Astrocyte of the spinal cord (primary cell): ENCODE results near the gene AARS2.
"Not testable (repeated sequence)": the region's sequence is repeated elsewhere in the genome, so short reads cannot be mapped to it uniquely, and the experiment has no call there.

Experiments used
- DNase-seq: peaks from one replicate; pipeline ENCODE4 v3.0.0; 2011; ENCODE audit warnings: low read depth, low spot score
- H3K4me3 ChIP-seq: 2 replicates; pipeline ENCODE4 v1.5.1; 2011; ENCODE audit warnings: low read depth, mild to moderate bottlenecking, low read length, moderate library complexity
- in situ Hi-C: cut with HindIII; loops from 2 replicates; pipeline ENCODE4 v1.10.0; 2017; ENCODE audit warnings: low sequenced_read_pairs
- TF ChIP-seq, protein P1 (sequence below): IDR thresholded peaks from 2 replicates; pipeline ENCODE4 v1.5.1; 2012; ENCODE audit warnings: low read depth, mild to moderate bottlenecking, low read length, inconsistent platforms

Gene AARS2

GRCh38 chr6:44352259-44352658 is 39.1 kb upstream of the AARS2 start:
- in situ Hi-C loops = no loop called here
- TF ChIP-seq, protein P1, sequence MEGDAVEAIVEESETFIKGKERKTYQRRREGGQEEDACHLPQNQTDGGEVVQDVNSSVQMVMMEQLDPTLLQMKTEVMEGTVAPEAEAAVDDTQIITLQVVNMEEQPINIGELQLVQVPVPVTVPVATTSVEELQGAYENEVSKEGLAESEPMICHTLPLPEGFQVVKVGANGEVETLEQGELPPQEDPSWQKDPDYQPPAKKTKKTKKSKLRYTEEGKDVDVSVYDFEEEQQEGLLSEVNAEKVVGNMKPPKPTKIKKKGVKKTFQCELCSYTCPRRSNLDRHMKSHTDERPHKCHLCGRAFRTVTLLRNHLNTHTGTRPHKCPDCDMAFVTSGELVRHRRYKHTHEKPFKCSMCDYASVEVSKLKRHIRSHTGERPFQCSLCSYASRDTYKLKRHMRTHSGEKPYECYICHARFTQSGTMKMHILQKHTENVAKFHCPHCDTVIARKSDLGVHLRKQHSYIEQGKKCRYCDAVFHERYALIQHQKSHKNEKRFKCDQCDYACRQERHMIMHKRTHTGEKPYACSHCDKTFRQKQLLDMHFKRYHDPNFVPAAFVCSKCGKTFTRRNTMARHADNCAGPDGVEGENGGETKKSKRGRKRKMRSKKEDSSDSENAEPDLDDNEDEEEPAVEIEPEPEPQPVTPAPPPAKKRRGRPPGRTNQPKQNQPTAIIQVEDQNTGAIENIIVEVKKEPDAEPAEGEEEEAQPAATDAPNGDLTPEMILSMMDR = no peak
- H3K4me3 ChIP-seq = no peak overlapping the region
- no peak for DNase-seq

GRCh38 chr6:44350650-44350994 is 37.5 kb upstream of the AARS2 start:
- in situ Hi-C loops, H3K4me3 ChIP-seq, DNase-seq: not testable (repeated sequence)

GRCh38 chr6:44349904-44350649 is 36.9 kb upstream of the AARS2 start:
- H3K4me3 ChIP-seq = no peak overlapping the region
- TF ChIP-seq, protein P1 = no peak
- in situ Hi-C loops = no loop called here
- no peak for DNase-seq

- in situ Hi-C loops, H3K4me3 ChIP-seq, DNase-seq: not testable (repeated sequence)
Observed at GRCh38 chr6:44346818-44347217, 33.7 kb upstream of the AARS2 start.

DNA sequence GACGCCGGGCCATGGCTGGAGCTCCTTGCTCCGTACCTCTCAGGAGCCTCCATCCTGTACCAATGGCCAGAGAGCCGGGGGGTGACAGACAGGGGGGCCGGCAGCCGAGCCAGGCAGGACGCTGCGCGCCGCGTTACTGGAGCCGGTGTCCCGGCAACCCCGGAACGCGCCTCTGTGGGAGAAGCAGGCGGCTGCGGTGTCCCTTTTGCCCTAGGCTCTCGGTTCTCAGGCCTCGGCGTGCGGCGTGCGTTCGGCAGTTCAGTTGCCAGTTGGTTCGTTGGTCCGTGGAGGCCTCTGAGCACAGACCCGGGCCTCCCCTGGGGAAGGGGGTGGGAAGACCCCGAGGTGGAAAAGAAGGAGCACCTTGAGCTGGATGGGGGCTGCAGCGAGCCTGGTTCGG is 29.3 kb upstream of the AARS2 start, which contains the start of gene SPATS1:
TSS of gene SPATS1 (plus strand) at position 162 of the 400 bp plus-strand sequence. CDS start 446 bp downstream, outside the sequence.
- TF ChIP-seq, protein P1 = no peak
- DNase-seq = no peak
- H3K4me3 ChIP-seq = no peak within 1 kb of the TSS
- in situ Hi-C loops = no loop called here

- DNase-seq = no peak
- in situ Hi-C loops = no loop called here
- TF ChIP-seq, protein P1 = no peak
- no peak overlapping the region for H3K4me3 ChIP-seq
Observed at GRCh38 chr6:44342052-44342451, 28.9 kb upstream of the AARS2 start.

- TF ChIP-seq, protein P1 = no peak
- in situ Hi-C loops = no loop called here
- H3K4me3 ChIP-seq = no peak overlapping the region
- no peak for DNase-seq
Observed at GRCh38 chr6:44341095-44341890, 28.1 kb upstream of the AARS2 start.
